ENCODE measurements around the gene MMP17. TPM values are rescaled to one million over a fixed set of nuclear protein-coding genes. Genes with fewer than 3 reads are reported as not detected.

Gene MMP17
- polyA plus RNA-seq, 1 donor from 2014 or later, result 79.0 TPM

GRCh38 chr12:131793243-131794022 lies 34.8 kb upstream of the MMP17 start:
- Histone ChIP-seq H3K9me2 (ENCODE audit: insufficient read depth, low read length) (no peaks in the 10 kb centered on the region), H3K79me2 (replicated peaks; ENCODE audit: insufficient read depth, low read length) (no peaks in the 10 kb centered on the region), H3K9me3 (ENCODE audit: low read length) (no peaks in the 10 kb centered on the region), H3K27ac (ENCODE audit: low read length) (no peak overlapping the region), H4K20me1 (ENCODE audit: insufficient read depth) (no peaks in the 10 kb centered on the region), H3F3A (ENCODE audit: insufficient read depth, low read length, poor library complexity, severe bottlenecking) (no peaks in the 10 kb centered on the region), H3K4me2 (ENCODE audit: low read length) (no peak overlapping the region), H3K36me3 (ENCODE audit: insufficient read depth, low read length) (peaks cover 10% of the 10 kb centered on the region), H3K4me3 (ENCODE audit: low read length) (no peak overlapping the region), H3K9ac (ENCODE audit: low read length) (no peak overlapping the region), H3K27me3 (ENCODE audit: insufficient read depth, low read depth, low read length) (no peaks in the 10 kb centered on the region), H2AFZ (ENCODE audit: low read depth, low read length) (no peak overlapping the region)
- TF ChIP-seq MXI1 (conservative IDR thresholded peaks at IDR 0.05; ENCODE audit: poor library complexity, severe bottlenecking), result no peak
- no peak for TF ChIP-seq EZH2 (IDR thresholded peaks at IDR 0.05; ENCODE audit: borderline replicate concordance, insufficient read depth, low read length, poor library complexity, severe bottlenecking)

- H3K9ac ChIP-seq (ENCODE audit: low read length), result no peak overlapping the region
- H3K4me2 ChIP-seq (ENCODE audit: low read length), result no peak overlapping the region
- H2AFZ ChIP-seq (ENCODE audit: low read depth, low read length), result no peak overlapping the region
- no peak overlapping the region for H3K4me3 ChIP-seq (ENCODE audit: low read length)
- H3K79me2 ChIP-seq (replicated peaks; ENCODE audit: insufficient read depth, low read length), result no peaks in the 10 kb centered on the region
- no peaks in the 10 kb centered on the region for H3K9me3 ChIP-seq (ENCODE audit: low read length)
- no peaks in the 10 kb centered on the region for H3K27me3 ChIP-seq (ENCODE audit: insufficient read depth, low read depth, low read length)
- no peak overlapping the region for H3K27ac ChIP-seq (ENCODE audit: low read length)
- H4K20me1 ChIP-seq (ENCODE audit: insufficient read depth), result no peaks in the 10 kb centered on the region
- peaks cover 10% of the 10 kb centered on the region for H3K36me3 ChIP-seq (ENCODE audit: insufficient read depth, low read length)
- no peaks in the 10 kb centered on the region for H3F3A ChIP-seq (ENCODE audit: insufficient read depth, low read length, poor library complexity, severe bottlenecking)
- TF ChIP-seq TAF1 (IDR thresholded peaks at IDR 0.05; ENCODE audit: low read depth), result no peak
- no peak for TF ChIP-seq POLR2AphosphoS5 (IDR thresholded peaks at IDR 0.05)
- TF ChIP-seq RAD21 (conservative IDR thresholded peaks at IDR 0.05), result no peak
- TF ChIP-seq EP300 (conservative IDR thresholded peaks at IDR 0.05; ENCODE audit: poor library complexity, severe bottlenecking), result no peak
- TF ChIP-seq REST (IDR thresholded peaks at IDR 0.05; ENCODE audit: borderline replicate concordance), result no peak
- TF ChIP-seq EZH2 (IDR thresholded peaks at IDR 0.05; ENCODE audit: borderline replicate concordance, insufficient read depth, low read length, poor library complexity, severe bottlenecking), result no peak
- no peak for TF ChIP-seq MXI1 (conservative IDR thresholded peaks at IDR 0.05; ENCODE audit: poor library complexity, severe bottlenecking)
- TF ChIP-seq SMC3 (conservative IDR thresholded peaks at IDR 0.05; ENCODE audit: poor library complexity), result no peak
- TF ChIP-seq CTCF (IDR thresholded peaks at IDR 0.05; ENCODE audit: poor library complexity, severe bottlenecking), result no peak
- H3K9me2 ChIP-seq (ENCODE audit: insufficient read depth, low read length), result no peaks in the 10 kb centered on the region
Measured at GRCh38 chr12:131794061-131794460, 34.1 kb upstream of the MMP17 start.

Data from neural cell (in vitro differentiated cells).